ENCODE results near the gene TRAPPC14. TPM values are rescaled to one million over a fixed set of nuclear protein-coding genes. Genes with fewer than 3 reads are reported as not detected.
A peak's percentile ranks its signal among the peaks of the same experiment; 100 is the strongest.

TRAPPC14 gene
- total and polyA plus RNA-seq, 7 donors = 4.1 to 14.2 (median 7.4) TPM

- Histone ChIP-seq H3K27ac (no peak overlapping the region), H3K4me3 (peak overlapping the region; percentile 45), H3K36me3 (ENCODE audit: insufficient read depth in 1 of 2, low read depth in 1 of 2) (no peaks in the 10 kb centered on the region), H3K4me1 (peaks cover 8% of the 10 kb centered on the region), H3K27me3 (ENCODE audit: insufficient read depth in 3 of 3, low read length in 2 of 3) (peaks cover 0 to 48% (median 15%) of the 10 kb centered on the region in 3 donors), H3K9me3 (no peaks in the 10 kb centered on the region)
- ATAC-seq = no peak
- DNase-seq = no peak
- WGBS, 3 donors = 47 to 71% (median 60%) methylated on average over 10 to 22 of the region's 22 CpGs
- TF ChIP-seq, protein P1, sequence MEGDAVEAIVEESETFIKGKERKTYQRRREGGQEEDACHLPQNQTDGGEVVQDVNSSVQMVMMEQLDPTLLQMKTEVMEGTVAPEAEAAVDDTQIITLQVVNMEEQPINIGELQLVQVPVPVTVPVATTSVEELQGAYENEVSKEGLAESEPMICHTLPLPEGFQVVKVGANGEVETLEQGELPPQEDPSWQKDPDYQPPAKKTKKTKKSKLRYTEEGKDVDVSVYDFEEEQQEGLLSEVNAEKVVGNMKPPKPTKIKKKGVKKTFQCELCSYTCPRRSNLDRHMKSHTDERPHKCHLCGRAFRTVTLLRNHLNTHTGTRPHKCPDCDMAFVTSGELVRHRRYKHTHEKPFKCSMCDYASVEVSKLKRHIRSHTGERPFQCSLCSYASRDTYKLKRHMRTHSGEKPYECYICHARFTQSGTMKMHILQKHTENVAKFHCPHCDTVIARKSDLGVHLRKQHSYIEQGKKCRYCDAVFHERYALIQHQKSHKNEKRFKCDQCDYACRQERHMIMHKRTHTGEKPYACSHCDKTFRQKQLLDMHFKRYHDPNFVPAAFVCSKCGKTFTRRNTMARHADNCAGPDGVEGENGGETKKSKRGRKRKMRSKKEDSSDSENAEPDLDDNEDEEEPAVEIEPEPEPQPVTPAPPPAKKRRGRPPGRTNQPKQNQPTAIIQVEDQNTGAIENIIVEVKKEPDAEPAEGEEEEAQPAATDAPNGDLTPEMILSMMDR (IDR thresholded peaks at IDR 0.05) = no peak
- intact Hi-C loops (cut with DNase I) = no loop called here
Measured at GRCh38 chr7:100171840-100172239, 13.3 kb upstream of the TRAPPC14 start.

GRCh38 chr7:100171087-100171681 lies 12.7 kb upstream of the TRAPPC14 start:
- WGBS, 3 donors = 30 to 46% (median 33%) methylated on average over 35 to 61 of the region's 61 CpGs
- ATAC-seq = no peak
- TF ChIP-seq, protein P1 (IDR thresholded peaks at IDR 0.05) = no peak
- H3K9me3 ChIP-seq = no peaks in the 10 kb centered on the region
- no peak overlapping the region for H3K27ac ChIP-seq
- peak in 1 of 2 donors; percentile 45 for DNase-seq
- H3K4me1 ChIP-seq = peaks cover 8% of the 10 kb centered on the region
- H3K27me3 ChIP-seq (ENCODE audit: insufficient read depth in 3 of 3, low read length in 2 of 3) = peaks cover 0 to 54% (median 15%) of the 10 kb centered on the region in 3 donors
- intact Hi-C loops (cut with DNase I) = no loop called here
- H3K4me3 ChIP-seq = peak overlapping the region; percentile 45
- H3K36me3 ChIP-seq (ENCODE audit: insufficient read depth in 1 of 2, low read depth in 1 of 2) = no peaks in the 10 kb centered on the region

DNA sequence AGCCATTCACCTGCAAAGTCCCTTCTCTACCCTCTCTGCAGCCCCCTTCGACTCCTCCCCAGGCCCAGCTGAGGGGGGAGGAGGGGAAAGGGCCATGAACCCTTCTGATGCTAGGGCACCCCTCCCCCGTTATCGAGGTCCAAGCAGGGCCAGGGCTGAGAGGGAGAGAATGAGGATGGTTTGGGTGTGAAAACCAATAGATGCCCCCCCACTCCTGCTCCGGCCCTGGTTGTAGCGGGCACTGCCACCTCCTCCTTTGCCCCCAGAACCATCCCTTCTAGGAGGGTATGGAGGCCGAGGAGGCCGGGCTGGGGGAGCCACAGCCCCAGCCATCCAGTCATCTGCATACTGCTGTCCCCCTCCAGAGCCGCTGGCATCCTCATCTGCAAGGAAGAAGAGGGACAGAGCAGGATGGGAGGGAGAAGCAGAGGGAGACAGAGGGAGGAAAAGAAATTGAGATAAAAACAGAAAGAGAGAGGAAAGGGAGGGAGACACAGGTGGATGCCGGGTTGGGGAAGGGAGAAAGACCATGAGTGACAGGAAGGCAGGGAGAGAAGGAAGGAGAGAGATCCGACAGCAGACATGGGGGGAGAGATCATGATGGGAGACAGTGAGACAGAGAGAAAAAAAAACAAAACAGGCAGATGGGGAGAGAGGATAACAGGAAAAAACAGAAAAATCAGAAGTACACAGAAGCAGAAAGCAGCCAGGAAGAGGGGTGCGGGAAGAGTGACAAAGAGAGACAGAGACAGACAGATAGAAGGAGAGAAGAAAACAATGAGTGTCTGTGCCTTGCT lies 11.8 kb upstream of the TRAPPC14 start:
- DNase-seq (peak in 1 of 2 donors; percentile 26), ATAC-seq (no peak)
- no peak overlapping the region for H3K4me3 ChIP-seq
- intact Hi-C loops (cut with DNase I) = no loop called here
- H3K4me1 ChIP-seq = peaks cover 8% of the 10 kb centered on the region
- H3K27ac ChIP-seq = no peak overlapping the region
- no peaks in the 10 kb centered on the region for H3K36me3 ChIP-seq (ENCODE audit: insufficient read depth in 1 of 2, low read depth in 1 of 2)
- peaks cover 0 to 58% (median 16%) of the 10 kb centered on the region in 3 donors for H3K27me3 ChIP-seq (ENCODE audit: insufficient read depth in 3 of 3, low read length in 2 of 3)
- 88 to 92% (median 91%) methylated on average over 11 of the region's 11 CpGs for WGBS, 3 donors
- no peaks in the 10 kb centered on the region for H3K9me3 ChIP-seq
- TF ChIP-seq, protein P1 (IDR thresholded peaks at IDR 0.05) = no peak

- Histone ChIP-seq H3K9me3 (no peaks in the 10 kb centered on the region), H3K4me1 (peaks cover 8% of the 10 kb centered on the region), H3K36me3 (ENCODE audit: insufficient read depth in 1 of 2, low read depth in 1 of 2) (no peaks in the 10 kb centered on the region), H3K4me3 (no peak overlapping the region), H3K27me3 (ENCODE audit: insufficient read depth in 3 of 3, low read length in 2 of 3) (peaks cover 0 to 58% (median 16%) of the 10 kb centered on the region in 3 donors), H3K27ac (no peak overlapping the region)
- intact Hi-C loops (cut with DNase I) = no loop called here
- ATAC-seq (no peak), DNase-seq (peak in 1 of 2 donors; percentile 30)
- 80 to 88% (median 86%) methylated on average over 10 to 11 of the region's 11 CpGs for WGBS, 3 donors
- TF ChIP-seq, protein P1 (IDR thresholded peaks at IDR 0.05) = no peak
Measured at GRCh38 chr7:100169147-100169850, 10.8 kb upstream of the TRAPPC14 start.

All from psoas muscle (tissue), 8 donors.